Transverse colon (tissue), 4 donors: ENCODE data around the gene SLC8A3. TPM values are rescaled to one million over a fixed set of nuclear protein-coding genes. Genes with fewer than 3 reads are reported as not detected.

Source experiments
- DNase-seq: peaks from one replicate; pipeline ENCODE4 v3.0.0-alpha.2; 2019
- H3K27ac ChIP-seq, 4 donors: fragments of 200-600 bp; sonication (generic); 2 replicates each; pipeline ENCODE4 v1.5.1; 2016 to 2018; ENCODE audit warnings: inconsistent platforms in 4 of 4
- H3K27me3 ChIP-seq: fragments of 200-600 bp; sonication (generic); 2 replicates; pipeline ENCODE4 v1.5.1; 2017; ENCODE audit warnings: inconsistent platforms
- H3K36me3 ChIP-seq, 4 donors: fragments of 200-600 bp; sonication (generic); 2 replicates each; pipeline ENCODE4 v1.5.1; 2017 to 2019; ENCODE audit warnings: inconsistent platforms in 4 of 4
- H3K4me1 ChIP-seq, 4 donors: fragments of 200-600 bp; sonication (generic); 2 replicates each; pipeline ENCODE4 v1.5.1; 2017 to 2020; ENCODE audit warnings: inconsistent platforms in 4 of 4
- H3K4me3 ChIP-seq, 4 donors: fragments of 200-600 bp; sonication (generic); 1 replicate in 1 of 4; 2 replicates in 3 of 4; pipeline versions ENCODE4 v1.5.1 to v1.6.1; 2017 to 2019; ENCODE audit warnings: inconsistent platforms in 4 of 4
- H3K9me3 ChIP-seq, 2 donors: fragments of 200-600 bp; sonication (generic); 2 replicates each; pipeline ENCODE4 v1.5.1; 2017 to 2019; ENCODE audit warnings: inconsistent platforms in 2 of 2
- CTCF ChIP-seq, 5 experiments: fragments of 200-600 bp in 3 of 5; fragments of 450-650 bp in 2 of 5; sonication (generic) in 3 of 5; IDR thresholded peaks; 1 replicate in 2 of 5; 2 replicates in 3 of 5; pipeline ENCODE4 v1.5.1; 2016 to 2017; ENCODE audit warnings: antibody characterized with exemption in 5 of 5, inconsistent platforms in 3 of 5, mild to moderate bottlenecking in 2 of 5, moderate library complexity in 1 of 5
- EP300 ChIP-seq: sonication (generic); formaldehyde crosslinking; IDR thresholded peaks from one replicate; pipeline ENCODE4 v1.6.1; 2017; ENCODE audit warnings: antibody characterized with exemption, low read depth
- POLR2A ChIP-seq: fragments of 450-650 bp; IDR thresholded peaks from one replicate; pipeline ENCODE4 v1.6.1; 2016; ENCODE audit warnings: antibody characterized with exemption, mild to moderate bottlenecking, moderate library complexity
- POLR2AphosphoS5 ChIP-seq, 3 donors: sonication (generic); formaldehyde crosslinking; IDR thresholded peaks; one replicate each; pipeline ENCODE4 v1.6.1; 2016; ENCODE audit warnings: antibody characterized with exemption in 3 of 3
- WGBS, 2 donors: methylation state at CpG; one replicate each; pipeline ENCODE4 v1.1.5; 2018; ENCODE audit warnings: low coverage in 1 of 2; 5-methylcytosine and 5-hydroxymethylcytosine counted together
- in situ Hi-C, 4 donors: fragments of 200-750 bp; cut with MboI; loops; one replicate each; pipeline versions ENCODE4 v1.15.0 to v1.15.1; 2017; ENCODE audit warnings: low sequenced_read_pairs in 3 of 4, low pct_ligation_motif_present in 1 of 4, low pct_unique_long_range_greater_than_20kb in 1 of 4
- intact Hi-C: fragments of 100-400 bp; cut with DNase I; formaldehyde crosslinking; loops from one replicate; pipeline ENCODE4 v1.15.1; 2023; ENCODE audit warnings: low total_unique reads
- total RNA-seq, 4 donors: library from RNA; depleted of rRNA; stranded (reverse); fragments of >200 nt; gene quantifications; one replicate each; pipeline ENCODE4 v1.1.0, GENCODE V29; 2016

The SLC8A3 gene
- total RNA-seq, 4 donors from 2014 or later: 0.27 to 1.9 (median 0.32) TPM; not detected in 1

- H3K27me3 ChIP-seq: no peaks in the 10 kb centered on the region
- H3K27ac ChIP-seq: no peak overlapping the region
- H3K9me3 ChIP-seq: no peaks in the 10 kb centered on the region
- peaks cover 0 to 7% (median 3%) of the 10 kb centered on the region in 4 donors for H3K4me1 ChIP-seq
- intact Hi-C loops (no loop called here), in situ Hi-C loops (no loop called here)
- no peaks in the 10 kb centered on the region for H3K36me3 ChIP-seq
- TF ChIP-seq EP300: no peak
- TF ChIP-seq CTCF (IDR thresholded peaks at IDR 0.05): no peak
- TF ChIP-seq POLR2AphosphoS5 (IDR thresholded peaks at IDR 0.05): no peak
- no peak for TF ChIP-seq POLR2A
- 40 to 64% methylated on average over 1 to 3 of the region's 3 CpGs for WGBS, 2 donors
- no peak for DNase-seq
- no peak overlapping the region for H3K4me3 ChIP-seq
Observed at GRCh38 chr14:70049605-70050004, 139.1 kb downstream of the SLC8A3 start.

- Histone ChIP-seq H3K36me3 (no peaks in the 10 kb centered on the region), H3K27me3 (no peaks in the 10 kb centered on the region), H3K4me1 (peaks cover 0 to 7% (median 3%) of the 10 kb centered on the region in 4 donors), H3K27ac (no peak overlapping the region), H3K4me3 (no peak overlapping the region), H3K9me3 (no peaks in the 10 kb centered on the region)
- no peak for DNase-seq
- intact Hi-C loops (no loop called here), in situ Hi-C loops (no loop called here)
- WGBS, 2 donors: 50 to 51% methylated on average over 1 of the region's 1 CpG
- TF ChIP-seq POLR2A (no peak), POLR2AphosphoS5 (IDR thresholded peaks at IDR 0.05) (no peak), CTCF (IDR thresholded peaks at IDR 0.05) (no peak), EP300 (no peak)
Observed at GRCh38 chr14:70048313-70048654, 140.5 kb downstream of the SLC8A3 start.

- 41 to 42% methylated on average over 3 of the region's 3 CpGs for WGBS, 2 donors
- Histone ChIP-seq H3K4me1 (peaks cover 0 to 7% (median 3%) of the 10 kb centered on the region in 4 donors), H3K36me3 (no peaks in the 10 kb centered on the region), H3K9me3 (no peaks in the 10 kb centered on the region), H3K27ac (no peak overlapping the region), H3K4me3 (no peak overlapping the region), H3K27me3 (peaks cover 5% of the 10 kb centered on the region)
- intact Hi-C loops (no loop called here), in situ Hi-C loops (no loop called here)
- TF ChIP-seq POLR2A (no peak), CTCF (IDR thresholded peaks at IDR 0.05) (no peak), POLR2AphosphoS5 (IDR thresholded peaks at IDR 0.05) (no peak), EP300 (no peak)
- no peak for DNase-seq
Observed at GRCh38 chr14:70047598-70048312, 141.0 kb downstream of the SLC8A3 start.

- in situ Hi-C loops: no loop called here
- intact Hi-C loops: no loop called here
- WGBS, 2 donors: 3 to 29% methylated on average over 10 to 22 of the region's 22 CpGs
Observed at GRCh38 chr14:70045844-70046535, 142.8 kb downstream of the SLC8A3 start.

More at GRCh38 chr14:70045844-70046535, 142.8 kb downstream of the SLC8A3 start:
- peaks cover 8% of the 10 kb centered on the region for H3K27me3 ChIP-seq
- no peak overlapping the region for H3K4me3 ChIP-seq
- TF ChIP-seq CTCF (IDR thresholded peaks at IDR 0.05): peak; percentile 55 to 75 (median 69)
- no peak for TF ChIP-seq EP300
- H3K4me1 ChIP-seq: peaks cover 0 to 7% (median 3%) of the 10 kb centered on the region in 4 donors
- DNase-seq: peak; percentile 78
- no peaks in the 10 kb centered on the region for H3K9me3 ChIP-seq
- no peak overlapping the region for H3K27ac ChIP-seq
- H3K36me3 ChIP-seq: no peaks in the 10 kb centered on the region
